ENCODE measurements around the gene CAMTA1.

Gene CAMTA1

GRCh38 chr1:7644961-7645750 lies 859.9 kb downstream of the CAMTA1 start:
- DNase-seq (ENCODE audit: low read depth): no peak
- H3K4me3 ChIP-seq (ENCODE audit: low read depth, low read length): no peak overlapping the region
- TF ChIP-seq CTCF (IDR thresholded peaks at IDR 0.05; ENCODE audit: control insufficient read depth, extremely low read depth, insufficient read depth): no peak

GRCh38 chr1:7645751-7646048 lies 860.4 kb downstream of the CAMTA1 start:
- no peak for TF ChIP-seq CTCF (IDR thresholded peaks at IDR 0.05; ENCODE audit: control insufficient read depth, extremely low read depth, insufficient read depth)
- DNase-seq (ENCODE audit: low read depth): no peak
- no peak overlapping the region for H3K4me3 ChIP-seq (ENCODE audit: low read depth, low read length)

GRCh38 chr1:7646164-7646563 lies 860.9 kb downstream of the CAMTA1 start:
- H3K4me3 ChIP-seq (ENCODE audit: low read depth, low read length): no peak overlapping the region
- no peak for TF ChIP-seq CTCF (IDR thresholded peaks at IDR 0.05; ENCODE audit: control insufficient read depth, extremely low read depth, insufficient read depth)
- DNase-seq (ENCODE audit: low read depth): no peak

- DNase-seq (ENCODE audit: low read depth): no peak
- no peak overlapping the region for H3K4me3 ChIP-seq (ENCODE audit: low read depth, low read length)
- peak; percentile 93 for TF ChIP-seq CTCF (IDR thresholded peaks at IDR 0.05; ENCODE audit: control insufficient read depth, extremely low read depth, insufficient read depth)
Observed at GRCh38 chr1:7646981-7647901, 862.0 kb downstream of the CAMTA1 start.

GRCh38 chr1:7648761-7649384 lies 863.6 kb downstream of the CAMTA1 start:
- peak; percentile 64 for DNase-seq (ENCODE audit: low read depth)
- TF ChIP-seq CTCF (IDR thresholded peaks at IDR 0.05; ENCODE audit: control insufficient read depth, extremely low read depth, insufficient read depth): no peak
- no peak overlapping the region for H3K4me3 ChIP-seq (ENCODE audit: low read depth, low read length)

GRCh38 chr1:7650801-7651200 lies 865.5 kb downstream of the CAMTA1 start:
- no peak for DNase-seq (ENCODE audit: low read depth)
- TF ChIP-seq CTCF (IDR thresholded peaks at IDR 0.05; ENCODE audit: control insufficient read depth, extremely low read depth, insufficient read depth): no peak
- no peak overlapping the region for H3K4me3 ChIP-seq (ENCODE audit: low read depth, low read length)
